ENCODE results near the gene CDH24. TPM values are rescaled to one million over a fixed set of nuclear protein-coding genes. Genes with fewer than 3 reads are reported as not detected.

CDH24 gene
- total RNA-seq, 4 donors from 2014 or later, result 0.36 to 1.7 (median 0.58) TPM

- no peaks in the 10 kb centered on the region for H3K27me3 ChIP-seq
- H3K9me3 ChIP-seq, result no peaks in the 10 kb centered on the region
- in situ Hi-C loops (cut with MboI; ENCODE audit: low sequenced_read_pairs in 4 of 4), result no loop called here
- H3K4me3 ChIP-seq, result no peak overlapping the region
- ATAC-seq, result no peak
- intact Hi-C loops (cut with DNase I; ENCODE audit: low total_unique reads), result no loop called here
- H3K36me3 ChIP-seq, result peaks cover 0 to 59% of the 10 kb centered on the region in 2 donors
- H3K4me1 ChIP-seq, result peaks cover 5 to 11% of the 10 kb centered on the region in 2 donors
- no peak for DNase-seq
- H3K27ac ChIP-seq, result no peak overlapping the region
- TF ChIP-seq POLR2A (IDR thresholded peaks at IDR 0.05), result no peak
- TF ChIP-seq, protein P1, sequence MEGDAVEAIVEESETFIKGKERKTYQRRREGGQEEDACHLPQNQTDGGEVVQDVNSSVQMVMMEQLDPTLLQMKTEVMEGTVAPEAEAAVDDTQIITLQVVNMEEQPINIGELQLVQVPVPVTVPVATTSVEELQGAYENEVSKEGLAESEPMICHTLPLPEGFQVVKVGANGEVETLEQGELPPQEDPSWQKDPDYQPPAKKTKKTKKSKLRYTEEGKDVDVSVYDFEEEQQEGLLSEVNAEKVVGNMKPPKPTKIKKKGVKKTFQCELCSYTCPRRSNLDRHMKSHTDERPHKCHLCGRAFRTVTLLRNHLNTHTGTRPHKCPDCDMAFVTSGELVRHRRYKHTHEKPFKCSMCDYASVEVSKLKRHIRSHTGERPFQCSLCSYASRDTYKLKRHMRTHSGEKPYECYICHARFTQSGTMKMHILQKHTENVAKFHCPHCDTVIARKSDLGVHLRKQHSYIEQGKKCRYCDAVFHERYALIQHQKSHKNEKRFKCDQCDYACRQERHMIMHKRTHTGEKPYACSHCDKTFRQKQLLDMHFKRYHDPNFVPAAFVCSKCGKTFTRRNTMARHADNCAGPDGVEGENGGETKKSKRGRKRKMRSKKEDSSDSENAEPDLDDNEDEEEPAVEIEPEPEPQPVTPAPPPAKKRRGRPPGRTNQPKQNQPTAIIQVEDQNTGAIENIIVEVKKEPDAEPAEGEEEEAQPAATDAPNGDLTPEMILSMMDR (IDR thresholded peaks at IDR 0.05 in 4 of 5, conservative IDR thresholded peaks at IDR 0.05 in 1 of 5), result no peak
Observed at GRCh38 chr14:23025151-23025814, 32.0 kb downstream of the CDH24 start.

DNA sequence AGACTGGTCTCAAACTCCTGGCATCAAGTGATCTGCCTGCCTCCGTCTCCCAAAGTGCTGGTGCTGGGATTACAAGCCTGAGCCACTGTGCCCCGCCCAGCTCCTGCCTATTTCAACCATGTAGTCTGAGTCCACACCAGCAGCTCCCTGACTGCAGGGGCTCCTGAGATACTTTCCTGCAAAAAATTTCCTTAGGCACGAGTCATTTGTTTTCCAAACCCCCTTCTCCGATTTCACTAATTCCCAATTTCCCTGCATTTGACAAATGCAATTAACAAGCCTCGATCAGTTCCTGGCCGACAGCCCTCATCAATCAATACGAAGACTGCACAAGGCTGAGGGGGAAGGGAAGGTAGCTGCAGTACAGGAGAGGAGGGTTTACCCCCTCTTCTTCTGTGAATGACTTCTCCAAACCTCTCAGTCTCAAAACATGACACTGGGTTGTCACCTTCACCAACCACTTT, 32.7 kb downstream of the CDH24 start:
- intact Hi-C loops (cut with DNase I; ENCODE audit: low total_unique reads) (no loop called here), in situ Hi-C loops (cut with MboI; ENCODE audit: low sequenced_read_pairs in 4 of 4) (no loop called here)
- H3K4me1 ChIP-seq, result peaks cover 5 to 11% of the 10 kb centered on the region in 2 donors
- no peak overlapping the region for H3K27ac ChIP-seq
- H3K9me3 ChIP-seq, result no peaks in the 10 kb centered on the region
- no peak for ATAC-seq
- no peaks in the 10 kb centered on the region for H3K27me3 ChIP-seq
- DNase-seq, result no peak
- TF ChIP-seq, protein P1 (IDR thresholded peaks at IDR 0.05 in 4 of 5, conservative IDR thresholded peaks at IDR 0.05 in 1 of 5), result no peak
- no peak for TF ChIP-seq POLR2A (IDR thresholded peaks at IDR 0.05)
- H3K4me3 ChIP-seq, result no peak overlapping the region
- peaks cover 0 to 57% of the 10 kb centered on the region in 2 donors for H3K36me3 ChIP-seq

DNA sequence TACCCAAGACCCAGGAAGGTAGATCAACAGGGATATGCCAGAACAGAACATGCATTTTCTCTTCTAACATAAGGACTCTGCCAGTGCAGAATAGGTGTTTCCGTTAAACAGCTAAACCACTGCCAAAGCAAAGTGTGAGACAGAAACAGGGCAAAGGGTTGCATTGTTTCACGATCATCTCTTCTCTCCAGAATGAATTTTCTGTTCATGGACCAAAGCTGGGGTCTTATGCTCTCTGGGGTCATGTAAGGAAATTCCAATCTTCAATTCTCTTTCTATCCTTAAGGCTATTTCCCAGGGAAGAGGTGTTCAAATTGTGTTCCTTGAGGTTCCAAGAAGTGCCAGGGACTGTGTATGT, 33.5 kb downstream of the CDH24 start:
- DNase-seq (no peak), ATAC-seq (no peak)
- no peak overlapping the region for H3K27ac ChIP-seq
- TF ChIP-seq, protein P1 (IDR thresholded peaks at IDR 0.05 in 4 of 5, conservative IDR thresholded peaks at IDR 0.05 in 1 of 5), result no peak
- no peak for TF ChIP-seq POLR2A (IDR thresholded peaks at IDR 0.05)
- no peaks in the 10 kb centered on the region for H3K9me3 ChIP-seq
- peaks cover 0 to 48% of the 10 kb centered on the region in 2 donors for H3K36me3 ChIP-seq
- intact Hi-C loops (cut with DNase I; ENCODE audit: low total_unique reads), result no loop called here
- no peaks in the 10 kb centered on the region for H3K27me3 ChIP-seq
- H3K4me1 ChIP-seq, result peaks cover 5 to 7% of the 10 kb centered on the region in 2 donors
- in situ Hi-C loops (cut with MboI; ENCODE audit: low sequenced_read_pairs in 4 of 4), result no loop called here
- H3K4me3 ChIP-seq, result no peak overlapping the region

GRCh38 chr14:23023022-23023794, 34.1 kb downstream of the CDH24 start:
- DNase-seq, result no peak
- Histone ChIP-seq H3K4me3 (no peak overlapping the region), H3K27me3 (no peaks in the 10 kb centered on the region), H3K27ac (no peak overlapping the region), H3K4me1 (peaks cover 3 to 5% of the 10 kb centered on the region in 2 donors), H3K9me3 (no peaks in the 10 kb centered on the region), H3K36me3 (peaks cover 0 to 42% of the 10 kb centered on the region in 2 donors)
- ATAC-seq, result no peak
- in situ Hi-C loops (cut with MboI; ENCODE audit: low sequenced_read_pairs in 4 of 4), result no loop called here
- intact Hi-C loops (cut with DNase I; ENCODE audit: low total_unique reads), result no loop called here
- TF ChIP-seq, protein P1 (IDR thresholded peaks at IDR 0.05 in 4 of 5, conservative IDR thresholded peaks at IDR 0.05 in 1 of 5), result no peak
- TF ChIP-seq POLR2A (IDR thresholded peaks at IDR 0.05), result no peak
